ENCODE measurements around the gene ZNF532. TPM values are rescaled to one million over a fixed set of nuclear protein-coding genes. Genes with fewer than 3 reads are reported as not detected.
A peak's percentile ranks its signal among the peaks of the same experiment; 100 is the strongest.

ZNF532 gene, protein sequence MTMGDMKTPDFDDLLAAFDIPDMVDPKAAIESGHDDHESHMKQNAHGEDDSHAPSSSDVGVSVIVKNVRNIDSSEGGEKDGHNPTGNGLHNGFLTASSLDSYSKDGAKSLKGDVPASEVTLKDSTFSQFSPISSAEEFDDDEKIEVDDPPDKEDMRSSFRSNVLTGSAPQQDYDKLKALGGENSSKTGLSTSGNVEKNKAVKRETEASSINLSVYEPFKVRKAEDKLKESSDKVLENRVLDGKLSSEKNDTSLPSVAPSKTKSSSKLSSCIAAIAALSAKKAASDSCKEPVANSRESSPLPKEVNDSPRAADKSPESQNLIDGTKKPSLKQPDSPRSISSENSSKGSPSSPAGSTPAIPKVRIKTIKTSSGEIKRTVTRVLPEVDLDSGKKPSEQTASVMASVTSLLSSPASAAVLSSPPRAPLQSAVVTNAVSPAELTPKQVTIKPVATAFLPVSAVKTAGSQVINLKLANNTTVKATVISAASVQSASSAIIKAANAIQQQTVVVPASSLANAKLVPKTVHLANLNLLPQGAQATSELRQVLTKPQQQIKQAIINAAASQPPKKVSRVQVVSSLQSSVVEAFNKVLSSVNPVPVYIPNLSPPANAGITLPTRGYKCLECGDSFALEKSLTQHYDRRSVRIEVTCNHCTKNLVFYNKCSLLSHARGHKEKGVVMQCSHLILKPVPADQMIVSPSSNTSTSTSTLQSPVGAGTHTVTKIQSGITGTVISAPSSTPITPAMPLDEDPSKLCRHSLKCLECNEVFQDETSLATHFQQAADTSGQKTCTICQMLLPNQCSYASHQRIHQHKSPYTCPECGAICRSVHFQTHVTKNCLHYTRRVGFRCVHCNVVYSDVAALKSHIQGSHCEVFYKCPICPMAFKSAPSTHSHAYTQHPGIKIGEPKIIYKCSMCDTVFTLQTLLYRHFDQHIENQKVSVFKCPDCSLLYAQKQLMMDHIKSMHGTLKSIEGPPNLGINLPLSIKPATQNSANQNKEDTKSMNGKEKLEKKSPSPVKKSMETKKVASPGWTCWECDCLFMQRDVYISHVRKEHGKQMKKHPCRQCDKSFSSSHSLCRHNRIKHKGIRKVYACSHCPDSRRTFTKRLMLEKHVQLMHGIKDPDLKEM (N-terminal part only)
- 6.9 TPM for total RNA-seq (2013)
- polyA plus RNA-seq = 10 to 100 TPM in 1 of 3 donors, 1 to 10 TPM in 1, under 1 TPM in 1; 0.76 to 18.5 (median 1.7) TPM
- polyA minus RNA-seq = 9.4 and 10.1 TPM in 2 replicates
- total RNA-seq = 6.4 to 53.8 (median 20.2) reads per million in 11 experiments

DNA sequence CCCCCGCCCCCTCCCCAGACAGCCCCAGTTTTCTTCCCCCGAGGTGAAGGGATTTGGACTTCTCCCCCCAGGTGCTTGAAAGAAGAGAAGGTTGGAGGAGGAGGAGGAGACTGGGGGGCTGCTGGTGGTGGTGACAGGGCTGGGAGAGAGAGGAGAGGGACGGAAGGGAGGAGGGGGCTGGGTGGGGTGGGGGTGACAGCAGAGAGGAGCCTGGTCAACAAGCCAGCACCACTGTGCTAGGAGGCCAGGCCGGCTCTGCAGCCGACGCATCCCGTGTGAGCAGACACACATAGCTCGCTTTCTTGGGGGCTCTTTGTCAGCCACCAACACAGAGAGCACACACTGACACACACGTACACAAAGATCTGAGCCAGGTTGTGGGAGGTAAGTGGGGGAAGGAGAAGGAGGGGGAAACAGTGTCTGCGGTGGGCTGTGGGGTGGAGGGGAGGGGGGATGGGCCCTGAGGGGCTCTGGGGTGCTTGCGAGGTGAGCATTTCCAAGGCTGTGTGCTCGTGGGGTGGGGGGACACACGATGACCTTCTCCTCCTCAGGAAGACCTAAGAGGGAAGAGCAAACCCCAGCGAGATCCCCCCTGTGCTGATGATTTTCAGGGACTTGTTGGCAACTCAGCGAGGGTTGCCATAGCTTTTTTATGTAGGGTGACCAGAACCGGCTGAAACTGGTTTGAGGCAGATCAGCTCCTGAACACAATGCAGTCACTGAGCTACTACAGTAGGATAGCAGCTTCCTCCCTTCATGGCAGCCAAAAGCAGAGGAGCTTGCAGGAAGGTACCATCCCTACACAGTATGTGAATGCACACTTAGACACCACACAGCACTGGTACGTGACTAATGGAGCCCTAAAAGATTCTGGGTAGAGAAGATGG is at the start of gene ZNF532:
ZNF532 (plus strand) TSS at position 732 of the 887 bp plus-strand sequence. CDS start 53,411 bp downstream, outside the sequence.
- peak within 1 kb of the TSS in 2 of 3 experiments; percentile 31 to 49 for H3K4me3 ChIP-seq (replicated peaks in 1 of 3; ENCODE audit: low read depth in 2 of 3, low read length in 3 of 3)
- H3K4me1 ChIP-seq (ENCODE audit: control insufficient read depth in 1 of 2, insufficient read depth in 2 of 2, low read length in 2 of 2) = peaks cover 8% of the 10 kb centered on the region in 2 donors
- TF ChIP-seq, protein P1, sequence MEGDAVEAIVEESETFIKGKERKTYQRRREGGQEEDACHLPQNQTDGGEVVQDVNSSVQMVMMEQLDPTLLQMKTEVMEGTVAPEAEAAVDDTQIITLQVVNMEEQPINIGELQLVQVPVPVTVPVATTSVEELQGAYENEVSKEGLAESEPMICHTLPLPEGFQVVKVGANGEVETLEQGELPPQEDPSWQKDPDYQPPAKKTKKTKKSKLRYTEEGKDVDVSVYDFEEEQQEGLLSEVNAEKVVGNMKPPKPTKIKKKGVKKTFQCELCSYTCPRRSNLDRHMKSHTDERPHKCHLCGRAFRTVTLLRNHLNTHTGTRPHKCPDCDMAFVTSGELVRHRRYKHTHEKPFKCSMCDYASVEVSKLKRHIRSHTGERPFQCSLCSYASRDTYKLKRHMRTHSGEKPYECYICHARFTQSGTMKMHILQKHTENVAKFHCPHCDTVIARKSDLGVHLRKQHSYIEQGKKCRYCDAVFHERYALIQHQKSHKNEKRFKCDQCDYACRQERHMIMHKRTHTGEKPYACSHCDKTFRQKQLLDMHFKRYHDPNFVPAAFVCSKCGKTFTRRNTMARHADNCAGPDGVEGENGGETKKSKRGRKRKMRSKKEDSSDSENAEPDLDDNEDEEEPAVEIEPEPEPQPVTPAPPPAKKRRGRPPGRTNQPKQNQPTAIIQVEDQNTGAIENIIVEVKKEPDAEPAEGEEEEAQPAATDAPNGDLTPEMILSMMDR (IDR thresholded peaks at IDR 0.05) = no peak
- no peaks in the 10 kb centered on the region for H3K9me3 ChIP-seq (replicated peaks in 1 of 2; ENCODE audit: control insufficient read depth in 1 of 2, insufficient read depth in 1 of 2, low read length in 2 of 2)
- peak within 1 kb of the TSS; percentile 73 for H3K9ac ChIP-seq (ENCODE audit: insufficient read depth, low read length, poor library complexity, severe bottlenecking)
- Mint-ChIP-seq H3K9me3 (peaks cover 0 to 9% (median 2%) of the 10 kb centered on the region in 7 donors), H3K4me3 (peak within 1 kb of the TSS; percentile 39 to 63), H3K27ac (peak within 1 kb of the TSS in 4 of 7 donors; percentile 30 to 80 (median 54)), H3K4me1 (peaks cover 21% of the 10 kb centered on the region), H3K27me3 (ENCODE audit: low read depth in 3 of 3) (peaks cover 34 to 58% (median 41%) of the 10 kb centered on the region in 3 donors), H3K36me3 (peaks cover 9 to 37% of the 10 kb centered on the region in 2 donors)
- H4K20me1 ChIP-seq (ENCODE audit: insufficient read depth, low read length) = no peaks in the 10 kb centered on the region
- intact Hi-C loops (cut with micrococcal nuclease) = no loop called here
- H3K27ac ChIP-seq (ENCODE audit: low read depth in 1 of 2, low read length in 2 of 2) = peak within 1 kb of the TSS in 1 of 2 donors; percentile 29
- H3K4me2 ChIP-seq (replicated peaks; ENCODE audit: extremely low read depth, low read length, poor library complexity, severe bottlenecking) = peak within 1 kb of the TSS; percentile 66
- H2AFZ ChIP-seq (ENCODE audit: insufficient read depth, low read depth, low read length, poor library complexity, severe bottlenecking) = peak within 1 kb of the TSS; percentile 70
- peaks cover 26 to 29% of the 10 kb centered on the region in 2 donors for H3K27me3 ChIP-seq (ENCODE audit: control insufficient read depth in 2 of 2, insufficient read depth in 2 of 2, low read length in 2 of 2)
- no peaks in the 10 kb centered on the region for H3K36me3 ChIP-seq (replicated peaks in 1 of 2; ENCODE audit: control insufficient read depth in 1 of 2, insufficient read depth in 2 of 2, low read length in 2 of 2)
- 84% methylated on average over 9 of the region's 17 CpGs for WGBS (ENCODE audit: insufficient coverage)
- no peaks in the 10 kb centered on the region for H3K79me2 ChIP-seq (ENCODE audit: insufficient read depth, low read length)
- DNase-seq = peak in 1 of 3 donors; percentile 10

All from CD14-positive monocyte (primary cell).